ENCODE data around the gene POU6F1. TPM values are rescaled to one million over a fixed set of nuclear protein-coding genes. Genes with fewer than 3 reads are reported as not detected.

Gene POU6F1
- total and polyA plus RNA-seq, 2 donors (not counting 1 experiment from before 2014, with no cell fraction given): 3.3 to 4.8 TPM

DNA sequence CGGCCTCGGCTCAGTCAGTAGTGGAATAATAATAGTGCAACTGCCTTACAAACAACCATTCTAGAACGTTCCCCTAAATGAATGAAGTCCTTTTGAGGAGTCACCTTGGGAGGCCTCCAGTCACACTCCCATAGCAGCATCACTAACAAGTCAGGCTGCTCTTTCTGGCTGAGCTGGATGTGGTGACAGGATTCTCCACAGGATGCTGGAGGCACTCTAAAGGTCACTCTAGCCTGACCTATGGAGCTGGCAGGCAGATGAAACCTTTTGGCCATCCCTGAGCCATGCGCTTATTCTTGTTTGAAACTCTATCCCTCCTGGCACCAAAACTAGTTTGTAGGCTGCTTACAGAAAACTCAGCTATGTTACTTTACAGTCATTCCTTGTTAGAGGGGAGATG lies 27.0 kb downstream of the POU6F1 start:
- Histone ChIP-seq H3K4me3 (replicated peaks in 1 of 4; ENCODE audit: control extremely low read depth in 1 of 4, insufficient read depth in 1 of 4, low read depth in 3 of 4, low read length in 4 of 4) (no peak overlapping the region), H3K27ac (ENCODE audit: insufficient read depth, low read length) (no peak overlapping the region), H3K9me3 (ENCODE audit: control insufficient read depth, insufficient read depth, low read depth, low read length) (no peaks in the 10 kb centered on the region), H4K20me1 (ENCODE audit: control insufficient read depth, extremely low read depth, insufficient read depth, low read length) (no peaks in the 10 kb centered on the region), H3K4me1 (ENCODE audit: control insufficient read depth, extremely low read depth, insufficient read depth, low read length) (no peaks in the 10 kb centered on the region), H3K79me2 (ENCODE audit: control insufficient read depth, insufficient read depth, low read length) (no peaks in the 10 kb centered on the region), H3K27me3 (ENCODE audit: control insufficient read depth, insufficient read depth, low read length) (no peaks in the 10 kb centered on the region), H2AFZ (ENCODE audit: low read length) (no peak overlapping the region), H3K36me3 (ENCODE audit: control insufficient read depth, insufficient read depth, low read length) (no peaks in the 10 kb centered on the region), H3K4me2 (ENCODE audit: extremely low read depth, insufficient read depth, low read length) (no peak overlapping the region), H3K9ac (ENCODE audit: insufficient read depth, low read length) (no peak overlapping the region)
- no peak for TF ChIP-seq EZH2 (IDR thresholded peaks at IDR 0.05; ENCODE audit: low read length, missing control alignments)
- TF ChIP-seq, protein P1, sequence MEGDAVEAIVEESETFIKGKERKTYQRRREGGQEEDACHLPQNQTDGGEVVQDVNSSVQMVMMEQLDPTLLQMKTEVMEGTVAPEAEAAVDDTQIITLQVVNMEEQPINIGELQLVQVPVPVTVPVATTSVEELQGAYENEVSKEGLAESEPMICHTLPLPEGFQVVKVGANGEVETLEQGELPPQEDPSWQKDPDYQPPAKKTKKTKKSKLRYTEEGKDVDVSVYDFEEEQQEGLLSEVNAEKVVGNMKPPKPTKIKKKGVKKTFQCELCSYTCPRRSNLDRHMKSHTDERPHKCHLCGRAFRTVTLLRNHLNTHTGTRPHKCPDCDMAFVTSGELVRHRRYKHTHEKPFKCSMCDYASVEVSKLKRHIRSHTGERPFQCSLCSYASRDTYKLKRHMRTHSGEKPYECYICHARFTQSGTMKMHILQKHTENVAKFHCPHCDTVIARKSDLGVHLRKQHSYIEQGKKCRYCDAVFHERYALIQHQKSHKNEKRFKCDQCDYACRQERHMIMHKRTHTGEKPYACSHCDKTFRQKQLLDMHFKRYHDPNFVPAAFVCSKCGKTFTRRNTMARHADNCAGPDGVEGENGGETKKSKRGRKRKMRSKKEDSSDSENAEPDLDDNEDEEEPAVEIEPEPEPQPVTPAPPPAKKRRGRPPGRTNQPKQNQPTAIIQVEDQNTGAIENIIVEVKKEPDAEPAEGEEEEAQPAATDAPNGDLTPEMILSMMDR (conservative IDR thresholded peaks at IDR 0.05 in 1 of 2, IDR thresholded peaks at IDR 0.05 in 1 of 2; ENCODE audit: low read depth in 1 of 2, low read length in 2 of 2): no peak
- no peak for DNase-seq (ENCODE audit: low read depth in 2 of 2)

DNA sequence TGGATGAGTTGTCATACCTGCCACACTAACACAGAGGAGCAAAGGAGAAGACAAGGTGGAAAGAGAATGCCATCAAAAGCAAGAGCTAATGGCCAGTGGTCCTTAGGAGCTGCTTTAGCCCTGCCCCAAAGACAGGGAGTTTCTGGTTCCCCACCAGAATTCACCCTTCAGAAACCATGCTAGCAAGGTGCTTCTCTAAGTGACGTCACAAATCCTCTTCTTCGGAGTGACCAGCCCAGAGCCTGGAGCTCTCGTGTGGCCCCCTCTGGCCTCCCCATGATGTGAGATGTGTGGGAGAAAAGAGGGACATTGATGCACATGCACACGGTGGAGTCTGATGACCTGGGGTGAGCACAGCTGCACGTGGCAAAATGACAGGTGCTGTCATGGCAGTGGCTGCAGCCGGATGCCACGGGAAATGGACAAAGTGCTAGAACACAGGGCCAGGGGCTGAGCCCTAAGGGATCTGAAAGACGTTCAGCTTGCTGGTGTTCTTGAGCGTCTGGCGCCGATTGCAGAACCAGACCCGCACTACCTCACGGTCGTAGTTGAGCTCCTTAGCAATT lies 28.0 kb downstream of the POU6F1 start:
- Histone ChIP-seq H3K36me3 (ENCODE audit: control insufficient read depth, insufficient read depth, low read length) (no peaks in the 10 kb centered on the region), H3K4me3 (replicated peaks in 1 of 4; ENCODE audit: control extremely low read depth in 1 of 4, insufficient read depth in 1 of 4, low read depth in 3 of 4, low read length in 4 of 4) (no peak overlapping the region), H3K4me1 (ENCODE audit: control insufficient read depth, extremely low read depth, insufficient read depth, low read length) (no peaks in the 10 kb centered on the region), H4K20me1 (ENCODE audit: control insufficient read depth, extremely low read depth, insufficient read depth, low read length) (no peaks in the 10 kb centered on the region), H3K4me2 (ENCODE audit: extremely low read depth, insufficient read depth, low read length) (no peak overlapping the region), H3K9me3 (ENCODE audit: control insufficient read depth, insufficient read depth, low read depth, low read length) (no peaks in the 10 kb centered on the region), H3K27me3 (ENCODE audit: control insufficient read depth, insufficient read depth, low read length) (no peaks in the 10 kb centered on the region), H3K9ac (ENCODE audit: insufficient read depth, low read length) (no peak overlapping the region), H3K79me2 (ENCODE audit: control insufficient read depth, insufficient read depth, low read length) (no peaks in the 10 kb centered on the region), H2AFZ (ENCODE audit: low read length) (no peak overlapping the region), H3K27ac (ENCODE audit: insufficient read depth, low read length) (no peak overlapping the region)
- TF ChIP-seq, protein P1 (conservative IDR thresholded peaks at IDR 0.05 in 1 of 2, IDR thresholded peaks at IDR 0.05 in 1 of 2; ENCODE audit: low read depth in 1 of 2, low read length in 2 of 2): no peak
- no peak for TF ChIP-seq EZH2 (IDR thresholded peaks at IDR 0.05; ENCODE audit: low read length, missing control alignments)
- no peak for DNase-seq (ENCODE audit: low read depth in 2 of 2)

DNA sequence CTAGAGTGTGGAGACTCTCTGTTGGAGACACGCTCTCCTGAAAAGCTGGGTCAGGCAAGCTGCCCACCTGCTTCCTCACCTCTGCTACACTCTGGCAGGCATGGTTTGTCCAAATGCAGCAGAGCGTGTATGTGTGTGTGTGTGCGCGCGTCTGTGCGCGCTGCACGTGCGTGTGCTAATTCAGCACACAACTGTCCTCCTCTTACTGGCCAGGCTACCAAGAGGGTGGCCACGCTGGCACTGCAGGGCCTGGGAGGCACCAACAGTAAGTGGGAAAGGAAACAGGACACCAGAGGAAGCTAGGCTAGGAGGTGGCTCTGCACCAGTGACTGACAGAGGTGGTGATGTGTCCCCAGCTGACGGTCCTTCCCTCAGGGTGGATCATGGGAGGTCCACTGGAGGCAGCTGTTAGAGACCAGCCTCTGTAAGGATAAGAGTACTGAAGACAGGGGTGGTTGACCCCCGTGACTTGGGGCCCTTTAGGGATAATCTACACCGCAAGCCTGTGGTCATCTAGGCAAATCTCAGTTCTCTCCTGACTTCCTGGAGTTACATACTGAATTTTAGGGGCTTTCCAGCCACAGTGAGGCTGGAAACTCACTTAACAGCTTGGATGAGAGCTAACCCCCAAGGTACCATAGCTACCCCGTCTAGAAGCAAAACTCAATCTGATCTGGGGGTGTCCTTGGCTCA lies 29.4 kb downstream of the POU6F1 start:
- H4K20me1 ChIP-seq (ENCODE audit: control insufficient read depth, extremely low read depth, insufficient read depth, low read length): no peaks in the 10 kb centered on the region
- no peak for DNase-seq (ENCODE audit: low read depth in 2 of 2)
- H3K4me1 ChIP-seq (ENCODE audit: control insufficient read depth, extremely low read depth, insufficient read depth, low read length): no peaks in the 10 kb centered on the region
- H3K4me2 ChIP-seq (ENCODE audit: extremely low read depth, insufficient read depth, low read length): no peak overlapping the region
- no peaks in the 10 kb centered on the region for H3K79me2 ChIP-seq (ENCODE audit: control insufficient read depth, insufficient read depth, low read length)
- H3K9ac ChIP-seq (ENCODE audit: insufficient read depth, low read length): no peak overlapping the region
- no peak overlapping the region for H2AFZ ChIP-seq (ENCODE audit: low read length)
- no peaks in the 10 kb centered on the region for H3K9me3 ChIP-seq (ENCODE audit: control insufficient read depth, insufficient read depth, low read depth, low read length)
- H3K4me3 ChIP-seq (replicated peaks in 1 of 4; ENCODE audit: control extremely low read depth in 1 of 4, insufficient read depth in 1 of 4, low read depth in 3 of 4, low read length in 4 of 4): no peak overlapping the region
- H3K27me3 ChIP-seq (ENCODE audit: control insufficient read depth, insufficient read depth, low read length): no peaks in the 10 kb centered on the region
- H3K27ac ChIP-seq (ENCODE audit: insufficient read depth, low read length): no peak overlapping the region
- TF ChIP-seq, protein P1 (conservative IDR thresholded peaks at IDR 0.05 in 1 of 2, IDR thresholded peaks at IDR 0.05 in 1 of 2; ENCODE audit: low read depth in 1 of 2, low read length in 2 of 2): no peak
- TF ChIP-seq EZH2 (IDR thresholded peaks at IDR 0.05; ENCODE audit: low read length, missing control alignments): no peak
- H3K36me3 ChIP-seq (ENCODE audit: control insufficient read depth, insufficient read depth, low read length): no peaks in the 10 kb centered on the region
